Left lung (tissue), 10 donors: Measurements from ENCODE around the gene ERFL. TPM values are rescaled to one million over a fixed set of nuclear protein-coding genes. Genes with fewer than 3 reads are reported as not detected.

ENCODE experiments used
- ATAC-seq: fragments of 200-7000 bp; cut with Tn5 transposase; one replicate; pipeline ENCODE4 v1.9.1; 2020; ENCODE audit warnings: moderate library complexity
- DNase-seq, 4 donors: peaks; one replicate each; pipeline ENCODE4 v3.0.0-alpha.2; 2013 to 2020
- H3K27ac ChIP-seq, 2 donors: fragments of 200-600 bp; sonication (generic) in 1 of 2; one replicate each; pipeline versions ENCODE4 v1.5.0 to v1.8.0; 2020 to 2021
- H3K27me3 ChIP-seq, 2 donors: fragments of 200-600 bp; sonication (generic) in 1 of 2; one replicate each; pipeline versions ENCODE4 v1.5.0 to v1.8.0; 2020 to 2021
- H3K36me3 ChIP-seq, 2 donors: fragments of 200-600 bp; sonication (generic) in 1 of 2; one replicate each; pipeline versions ENCODE4 v1.5.0 to v1.8.0; 2020 to 2021
- H3K4me1 ChIP-seq, 2 donors: fragments of 200-600 bp; one replicate each; pipeline ENCODE4 v1.8.0; 2021
- H3K4me3 ChIP-seq, 2 donors: fragments of 200-600 bp; sonication (generic) in 1 of 2; one replicate each; pipeline versions ENCODE4 v1.5.0 to v1.8.0; 2020 to 2021; ENCODE audit warnings: mild to moderate bottlenecking in 1 of 2
- H3K9me3 ChIP-seq, 2 donors: fragments of 200-600 bp; sonication (generic) in 1 of 2; one replicate each; pipeline versions ENCODE4 v1.5.0 to v1.8.0; 2020 to 2021
- CTCF ChIP-seq, 2 donors: fragments of 200-600 bp; sonication (generic) in 1 of 2; IDR thresholded peaks; one replicate each; pipeline versions ENCODE4 v1.5.0 to v1.8.0; 2021; ENCODE audit warnings: antibody characterized with exemption in 2 of 2
- intact Hi-C, 2 donors: fragments of 100-400 bp; cut with DNase I; formaldehyde crosslinking; loops; one replicate each; pipeline versions ENCODE4 v1.11.2 to v1.14.2; 2022
- polyA plus RNA-seq, 6 donors: library from polyadenylated mRNA; unstranded; fragments of 120-200 nt; gene quantifications; one replicate each; pipeline ENCODE4 v1.2.1, GENCODE V29; 2013; ENCODE audit not compliant: insufficient read length in 6 of 6
- total RNA-seq, 2 donors: library from RNA; stranded (reverse); fragmentation: NEBNext Ultra II Directional; extraction: Animal tissue kit (Norgen Biotek cat#: 25700); gene quantifications; one replicate each; pipeline ENCODE4 v1.2.1, GENCODE V29; 2021
- donor health status: DM: no; HTN: yes; CAD: no.
- donor health status: DM: no; HTN: no; CAD: no.

ERFL gene
- total and polyA plus RNA-seq, 8 donors, result 0.08 to 0.38 (median 0.26) TPM; not detected in 2

DNA sequence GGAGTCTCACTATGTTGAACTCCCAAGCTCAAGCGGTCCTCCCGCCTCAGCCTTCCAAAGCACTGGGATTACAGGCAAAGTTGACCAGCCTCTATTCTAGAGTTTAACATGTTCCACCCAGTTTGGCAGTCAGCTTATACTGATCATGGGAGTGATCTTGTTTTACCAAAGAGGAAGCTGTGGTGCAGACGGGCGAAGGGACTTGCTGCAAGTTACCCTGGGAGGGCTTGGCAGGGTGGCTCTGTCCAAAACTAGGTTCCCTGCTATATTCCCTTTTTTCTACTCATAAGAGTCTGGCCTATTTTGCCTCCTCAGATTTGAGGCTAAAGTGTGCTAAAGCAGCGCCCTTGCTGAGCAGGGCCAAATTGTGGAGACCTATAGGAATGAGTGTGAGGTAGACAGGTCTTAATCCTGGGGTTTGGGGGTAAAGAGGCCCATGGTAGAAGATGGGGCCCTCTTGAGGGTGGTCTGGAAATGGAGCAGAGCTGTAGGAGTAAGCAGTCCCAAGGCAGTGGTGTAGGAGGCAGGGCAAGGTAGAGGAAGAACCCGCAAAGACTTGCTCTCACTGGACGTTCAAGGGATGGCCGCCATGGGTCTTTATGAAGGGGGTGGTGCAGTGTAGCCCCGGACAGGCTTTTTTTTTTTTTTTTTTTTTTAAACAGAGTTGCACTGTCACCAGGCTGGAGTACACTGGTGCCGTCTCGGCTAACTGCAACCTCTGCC lies 64.9 kb downstream of the ERFL start:
- Histone ChIP-seq H3K36me3 (peaks cover 4 to 76% of the 10 kb centered on the region in 2 donors), H3K9me3 (no peaks in the 10 kb centered on the region), H3K27me3 (no peaks in the 10 kb centered on the region), H3K27ac (no peak overlapping the region), H3K4me3 (peak overlapping the region in 1 of 2 donors; percentile 96), H3K4me1 (peaks cover 26 to 82% of the 10 kb centered on the region in 2 donors)
- intact Hi-C loops, result loop anchor here in 1 of 2 donors (10.0 kb wide), 1 partner anchor 71 kb away; no protein-coding TSS in a partner anchor
- DNase-seq (no peak), ATAC-seq (no peak)
- TF ChIP-seq CTCF (IDR thresholded peaks at IDR 0.05), result no peak

- intact Hi-C loops, result loop anchor here in 1 of 2 donors (10.0 kb wide), 1 partner anchor 72 kb away; no protein-coding TSS in a partner anchor
- no peak for TF ChIP-seq CTCF (IDR thresholded peaks at IDR 0.05)
- no peak for DNase-seq
- ATAC-seq, result no peak
- H3K4me1 ChIP-seq, result peaks cover 19 to 74% of the 10 kb centered on the region in 2 donors
- peak overlapping the region in 1 of 2 donors; percentile 96 for H3K4me3 ChIP-seq
- H3K27ac ChIP-seq, result no peak overlapping the region
- H3K27me3 ChIP-seq, result no peaks in the 10 kb centered on the region
- peaks cover 4 to 68% of the 10 kb centered on the region in 2 donors for H3K36me3 ChIP-seq
- no peaks in the 10 kb centered on the region for H3K9me3 ChIP-seq
Observed at GRCh38 chr19:41862445-41862986, 65.7 kb downstream of the ERFL start.

DNA sequence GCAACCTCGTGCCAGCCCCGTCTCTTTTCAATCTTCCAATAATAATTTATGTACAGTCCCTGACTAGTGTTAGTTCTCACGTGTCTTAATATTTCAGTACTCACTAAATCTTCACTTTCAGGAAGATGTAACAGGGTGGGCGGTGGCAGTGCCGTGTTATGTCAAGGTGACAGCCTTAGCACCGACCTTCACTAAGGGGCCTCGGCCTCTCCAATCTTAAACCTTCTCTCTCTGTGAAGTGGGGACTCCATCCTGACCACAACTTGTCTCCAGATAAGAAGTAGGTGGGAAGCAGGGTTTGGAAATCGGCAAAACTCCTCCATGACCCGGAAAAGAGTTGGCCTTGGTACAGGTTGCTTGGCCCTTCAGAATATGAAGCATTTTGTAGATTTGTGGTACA lies 66.4 kb downstream of the ERFL start:
- Histone ChIP-seq H3K9me3 (no peaks in the 10 kb centered on the region), H3K4me1 (peaks cover 19 to 67% of the 10 kb centered on the region in 2 donors), H3K27me3 (no peaks in the 10 kb centered on the region), H3K36me3 (peaks cover 4 to 61% of the 10 kb centered on the region in 2 donors), H3K4me3 (peak overlapping the region in 1 of 2 donors; percentile 96), H3K27ac (no peak overlapping the region)
- no peak for ATAC-seq
- TF ChIP-seq CTCF (IDR thresholded peaks at IDR 0.05), result no peak
- no peak for DNase-seq
- intact Hi-C loops, result loop anchor here in 1 of 2 donors (10.0 kb wide), 1 partner anchor 73 kb away; no protein-coding TSS in a partner anchor

GRCh38 chr19:41861116-41861768 lies 67.0 kb downstream of the ERFL start:
- H3K36me3 ChIP-seq, result peaks cover 4 to 55% of the 10 kb centered on the region in 2 donors
- DNase-seq (no peak), ATAC-seq (no peak)
- no peaks in the 10 kb centered on the region for H3K27me3 ChIP-seq
- TF ChIP-seq CTCF (IDR thresholded peaks at IDR 0.05), result no peak
- H3K9me3 ChIP-seq, result no peaks in the 10 kb centered on the region
- intact Hi-C loops, result loop anchor here in 1 of 2 donors (10.0 kb wide), 1 partner anchor 74 kb away; no protein-coding TSS in a partner anchor
- peaks cover 19 to 61% of the 10 kb centered on the region in 2 donors for H3K4me1 ChIP-seq
- peak overlapping the region; percentile 96 to 97 for H3K27ac ChIP-seq
- H3K4me3 ChIP-seq, result peak overlapping the region; percentile 90 to 96
